Islet precursor cell (in vitro differentiated cells): ENCODE measurements around the gene S1PR1.
A peak's percentile ranks its signal among the peaks of the same experiment; 100 is the strongest.
"Not testable (repeated sequence)": the region's sequence is repeated elsewhere in the genome, so short reads cannot be mapped to it uniquely, and the experiment has no call there.

ENCODE experiments used
- DNase-seq: peaks from one replicate; pipeline ENCODE4 v3.0.0-alpha.2; 2018

S1PR1 gene

GRCh38 chr1:101220906-101221305 lies 15.9 kb upstream of the S1PR1 start:
- DNase-seq: no peak

- DNase-seq: no peak
Measured at GRCh38 chr1:101221945-101222429, 14.8 kb upstream of the S1PR1 start.

GRCh38 chr1:101227837-101228236 lies 9.0 kb upstream of the S1PR1 start:
- DNase-seq: no peak

DNA sequence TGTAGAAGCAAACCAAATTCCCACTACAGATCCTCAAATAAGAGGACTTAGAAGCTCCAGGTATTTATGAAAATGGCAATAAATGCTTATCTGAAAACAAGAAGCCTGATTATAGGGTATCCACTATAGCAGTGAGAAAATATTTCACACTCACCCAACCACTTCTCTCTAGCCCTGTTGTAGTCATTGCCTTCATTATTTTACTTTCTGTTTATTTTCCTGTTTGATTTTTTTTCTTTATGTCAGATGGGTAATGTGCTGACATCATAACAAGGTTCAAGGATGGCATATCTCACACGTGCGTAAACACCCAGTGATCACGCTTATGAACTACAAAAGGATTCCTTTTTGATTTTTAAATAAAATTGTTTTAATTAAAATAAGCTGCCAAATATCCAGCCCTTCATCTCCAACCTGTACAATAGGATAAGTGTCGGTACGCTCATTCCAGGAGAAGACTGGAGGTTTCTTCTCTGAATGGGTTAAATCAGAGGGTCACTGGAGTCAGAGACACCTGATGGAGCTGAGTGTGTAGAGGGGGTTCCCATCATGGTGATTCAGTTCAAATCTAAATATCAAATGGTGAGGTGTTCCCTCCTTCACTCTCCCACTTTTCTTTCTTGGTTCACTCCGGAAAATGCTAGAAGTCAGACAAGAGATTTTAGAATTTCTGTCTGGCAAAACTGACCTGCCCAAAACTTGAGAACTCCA lies 8.2 kb upstream of the S1PR1 start:
- DNase-seq: no peak

- DNase-seq: not testable (repeated sequence)
Measured at GRCh38 chr1:101232182-101232581, 4.6 kb upstream of the S1PR1 start.

DNA sequence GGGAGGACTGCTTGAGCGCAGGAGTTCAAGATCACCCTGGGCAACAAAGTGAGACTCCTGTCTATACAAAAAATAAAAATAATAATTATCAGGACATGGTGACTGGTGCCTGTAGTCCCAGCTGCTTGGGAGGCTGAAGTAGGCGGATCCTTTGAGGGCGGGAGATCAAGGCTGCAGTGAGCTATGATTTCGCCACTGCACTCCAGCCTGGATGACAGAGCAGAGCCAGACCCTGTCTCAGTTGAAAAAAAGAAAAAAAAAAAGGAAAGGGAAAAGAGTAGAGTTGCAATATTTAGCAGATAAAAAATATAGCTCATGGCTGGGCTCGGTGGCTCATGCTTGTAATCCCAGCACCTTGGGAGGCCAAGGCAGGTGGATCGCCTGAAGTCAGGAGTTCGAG lies 3.3 kb upstream of the S1PR1 start:
- no peak for DNase-seq

- no peak for DNase-seq
Measured at GRCh38 chr1:101235216-101235695, 1.6 kb upstream of the S1PR1 start.

DNA sequence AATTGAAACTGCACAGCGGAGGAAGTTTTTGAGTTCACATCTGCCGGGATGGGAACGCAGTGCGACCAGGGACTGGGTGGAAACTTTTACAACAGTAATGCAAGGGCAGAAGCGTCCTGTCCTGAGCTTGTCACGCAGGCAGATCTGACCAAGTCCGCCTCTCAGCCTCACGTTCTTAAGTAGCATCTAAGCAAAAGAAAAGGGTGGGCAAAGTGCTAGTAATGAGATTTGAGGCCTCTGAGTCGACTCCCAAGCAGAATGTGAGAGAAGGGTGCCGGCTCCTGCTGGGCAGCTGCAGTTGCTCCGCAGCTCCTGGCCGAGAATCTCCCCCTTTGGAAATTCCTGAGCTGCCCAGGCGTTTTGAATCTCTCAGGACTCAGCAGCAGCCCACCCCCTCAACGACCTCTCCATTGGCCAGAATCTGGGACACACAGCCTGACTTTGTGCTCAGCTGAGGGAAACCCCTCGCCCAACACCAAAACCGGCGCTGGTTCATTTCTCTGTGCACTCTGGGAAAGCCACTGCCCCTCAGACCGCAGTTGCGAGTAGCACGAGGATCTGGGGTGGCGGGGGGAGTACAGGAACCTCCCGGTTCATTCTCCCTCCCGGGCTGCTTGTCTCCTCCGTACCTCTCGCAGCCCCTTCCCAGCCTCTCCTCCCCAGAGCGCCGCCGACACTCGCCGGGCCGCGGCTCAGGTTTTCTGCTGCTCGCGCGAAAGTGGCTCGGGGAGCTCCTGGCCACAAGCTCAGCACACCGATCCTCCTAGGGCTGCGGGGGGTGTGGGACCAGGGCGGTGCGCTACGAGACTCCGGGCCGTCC lies 913 bp upstream of the S1PR1 start:
- DNase-seq: peak; percentile 81

DNA sequence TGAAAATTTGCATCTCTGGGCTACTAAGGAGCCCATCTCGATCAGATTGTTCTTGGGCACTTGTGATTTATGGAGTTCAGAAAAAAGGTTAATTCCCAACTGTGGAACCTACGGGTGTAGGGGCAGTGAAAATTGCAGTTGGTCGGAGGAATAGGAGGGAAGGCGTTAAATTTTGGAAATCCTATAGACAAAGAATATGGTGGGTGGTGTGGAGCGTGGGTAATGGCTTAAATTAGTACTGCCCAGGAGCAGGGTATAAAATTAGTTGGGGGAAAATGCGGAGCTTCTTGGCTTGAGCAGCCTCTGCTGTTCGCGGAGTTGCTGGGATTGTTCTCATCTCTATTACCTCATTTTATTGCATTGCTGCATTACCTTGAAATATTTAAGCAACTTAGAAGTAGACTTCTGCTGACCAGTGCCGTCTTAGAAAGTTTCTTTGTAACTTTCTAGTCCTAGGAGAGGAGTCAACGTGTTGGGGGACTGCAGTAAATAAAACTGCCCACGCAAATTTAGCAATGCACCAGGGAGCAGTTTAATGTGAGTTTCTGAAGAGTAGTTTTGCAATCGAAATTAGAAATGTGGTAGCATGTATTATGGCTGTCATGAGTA lies 514 bp downstream of the S1PR1 start:
- DNase-seq: no peak

DNA sequence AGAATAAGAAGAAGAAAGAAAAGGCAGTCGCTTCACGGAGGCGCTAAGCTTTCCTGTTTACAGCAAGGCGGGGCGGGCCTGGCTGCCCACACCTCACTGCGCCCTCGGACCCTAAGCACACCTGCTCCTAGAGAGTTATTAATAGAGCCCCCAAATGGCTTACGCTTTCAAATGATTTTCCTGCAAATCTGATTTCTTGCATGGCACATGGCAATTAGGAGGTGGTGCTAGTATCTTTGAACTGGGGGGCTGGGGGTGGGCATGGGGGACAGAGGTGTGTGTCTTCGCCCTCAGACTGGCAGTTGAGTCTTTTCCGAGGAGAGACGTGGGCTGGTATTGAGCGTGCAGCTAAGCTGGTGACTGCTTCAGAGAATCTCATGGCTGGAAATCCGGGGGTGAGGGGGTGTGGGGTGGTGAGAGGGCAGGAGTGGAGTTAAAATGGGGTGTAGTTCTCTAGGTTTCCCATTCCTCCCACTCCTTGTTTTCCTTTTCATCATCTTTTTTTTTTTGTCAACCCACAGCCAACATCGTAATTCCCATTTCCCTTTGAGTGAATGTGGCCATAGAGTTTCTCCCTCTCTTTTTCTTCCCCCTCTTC lies 1.3 kb downstream of the S1PR1 start:
- DNase-seq: no peak

- peak; percentile 93 for DNase-seq
Measured at GRCh38 chr1:101238681-101239094, 1.9 kb downstream of the S1PR1 start.

DNA sequence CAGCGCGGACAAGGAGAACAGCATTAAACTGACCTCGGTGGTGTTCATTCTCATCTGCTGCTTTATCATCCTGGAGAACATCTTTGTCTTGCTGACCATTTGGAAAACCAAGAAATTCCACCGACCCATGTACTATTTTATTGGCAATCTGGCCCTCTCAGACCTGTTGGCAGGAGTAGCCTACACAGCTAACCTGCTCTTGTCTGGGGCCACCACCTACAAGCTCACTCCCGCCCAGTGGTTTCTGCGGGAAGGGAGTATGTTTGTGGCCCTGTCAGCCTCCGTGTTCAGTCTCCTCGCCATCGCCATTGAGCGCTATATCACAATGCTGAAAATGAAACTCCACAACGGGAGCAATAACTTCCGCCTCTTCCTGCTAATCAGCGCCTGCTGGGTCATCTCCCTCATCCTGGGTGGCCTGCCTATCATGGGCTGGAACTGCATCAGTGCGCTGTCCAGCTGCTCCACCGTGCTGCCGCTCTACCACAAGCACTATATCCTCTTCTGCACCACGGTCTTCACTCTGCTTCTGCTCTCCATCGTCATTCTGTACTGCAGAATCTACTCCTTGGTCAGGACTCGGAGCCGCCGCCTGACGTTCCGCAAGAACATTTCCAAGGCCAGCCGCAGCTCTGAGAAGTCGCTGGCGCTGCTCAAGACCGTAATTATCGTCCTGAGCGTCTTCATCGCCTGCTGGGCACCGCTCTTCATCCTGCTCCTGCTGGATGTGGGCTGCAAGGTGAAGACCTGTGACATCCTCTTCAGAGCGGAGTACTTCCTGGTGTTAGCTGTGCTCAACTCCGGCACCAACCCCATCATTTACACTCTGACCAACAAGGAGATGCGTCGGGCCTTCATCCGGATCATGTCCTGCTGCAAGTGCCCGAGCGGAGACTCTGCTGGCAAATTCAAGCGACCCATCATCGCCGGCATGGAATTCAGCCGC lies 2.5 kb downstream of the S1PR1 start:
- no peak for DNase-seq

DNA sequence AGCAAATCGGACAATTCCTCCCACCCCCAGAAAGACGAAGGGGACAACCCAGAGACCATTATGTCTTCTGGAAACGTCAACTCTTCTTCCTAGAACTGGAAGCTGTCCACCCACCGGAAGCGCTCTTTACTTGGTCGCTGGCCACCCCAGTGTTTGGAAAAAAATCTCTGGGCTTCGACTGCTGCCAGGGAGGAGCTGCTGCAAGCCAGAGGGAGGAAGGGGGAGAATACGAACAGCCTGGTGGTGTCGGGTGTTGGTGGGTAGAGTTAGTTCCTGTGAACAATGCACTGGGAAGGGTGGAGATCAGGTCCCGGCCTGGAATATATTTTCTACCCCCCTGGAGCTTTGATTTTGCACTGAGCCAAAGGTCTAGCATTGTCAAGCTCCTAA lies 3.2 kb downstream of the S1PR1 start:
- DNase-seq: no peak

DNA sequence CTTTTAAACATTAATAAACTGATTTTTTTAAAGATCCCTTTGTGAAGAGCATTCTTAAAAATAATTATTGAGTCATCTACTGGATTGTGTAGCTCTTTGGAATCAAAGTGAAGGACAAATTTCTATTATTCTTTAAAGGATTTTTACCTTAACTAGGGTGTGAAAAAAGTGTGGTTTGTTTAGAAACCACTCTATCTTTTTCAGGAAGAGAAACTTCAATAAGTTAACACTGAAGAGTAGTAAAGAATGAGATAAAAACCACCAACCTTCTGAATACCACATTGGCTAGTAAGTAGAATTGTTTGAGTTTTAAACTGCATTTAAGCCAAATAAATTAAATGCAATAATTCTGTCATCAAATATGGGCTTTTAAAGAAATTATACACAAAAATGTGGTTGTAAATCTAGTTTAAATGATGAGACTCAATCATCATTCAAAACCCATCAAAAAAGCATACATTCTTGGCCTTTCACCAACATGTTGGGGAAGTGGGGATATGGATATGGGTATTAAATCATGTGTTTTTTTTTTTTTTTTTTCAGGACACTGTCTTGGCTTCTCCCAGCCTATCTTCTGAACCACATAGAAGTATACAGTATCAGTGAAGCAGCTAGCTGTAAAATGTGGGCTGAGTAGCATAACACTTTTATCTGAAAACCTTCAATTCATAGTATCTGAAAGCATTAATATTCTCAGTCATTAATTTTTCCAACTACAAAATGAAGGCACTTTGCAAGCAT lies 4.8 kb downstream of the S1PR1 start:
- no peak for DNase-seq

DNA sequence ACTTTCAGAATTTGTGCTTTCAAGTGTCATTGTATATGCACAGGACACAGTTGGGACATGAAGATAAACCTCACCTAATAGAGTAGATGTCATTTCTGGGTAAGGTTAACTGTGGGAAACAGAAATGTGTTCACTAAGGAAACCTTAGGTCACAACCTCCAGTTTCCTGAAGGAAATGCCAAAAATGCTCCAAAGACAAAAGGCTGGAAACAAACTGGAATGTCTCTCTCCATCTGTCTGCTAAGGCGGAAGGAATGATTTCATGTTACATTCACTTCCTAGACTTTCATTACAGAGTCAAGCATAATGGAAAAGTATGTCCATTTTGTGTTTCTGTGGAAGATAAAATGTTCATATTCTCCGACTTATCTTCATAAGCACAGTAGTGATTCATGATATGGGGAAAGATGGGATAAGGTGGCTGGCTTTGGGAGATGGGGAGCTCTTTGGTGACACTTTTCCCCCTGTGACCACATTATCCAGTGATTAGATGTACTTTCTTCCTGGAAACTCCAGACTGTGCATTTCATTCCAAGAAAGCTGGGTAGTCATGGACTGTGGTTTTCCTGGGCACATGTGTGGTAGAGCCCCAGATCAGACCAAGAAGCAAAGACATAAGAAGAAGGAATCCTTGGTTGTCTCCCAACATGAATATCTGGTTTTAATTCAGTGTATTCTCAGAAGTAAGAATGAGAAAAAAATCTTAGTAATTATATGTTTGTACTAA lies 5.7 kb downstream of the S1PR1 start:
- no peak for DNase-seq

DNA sequence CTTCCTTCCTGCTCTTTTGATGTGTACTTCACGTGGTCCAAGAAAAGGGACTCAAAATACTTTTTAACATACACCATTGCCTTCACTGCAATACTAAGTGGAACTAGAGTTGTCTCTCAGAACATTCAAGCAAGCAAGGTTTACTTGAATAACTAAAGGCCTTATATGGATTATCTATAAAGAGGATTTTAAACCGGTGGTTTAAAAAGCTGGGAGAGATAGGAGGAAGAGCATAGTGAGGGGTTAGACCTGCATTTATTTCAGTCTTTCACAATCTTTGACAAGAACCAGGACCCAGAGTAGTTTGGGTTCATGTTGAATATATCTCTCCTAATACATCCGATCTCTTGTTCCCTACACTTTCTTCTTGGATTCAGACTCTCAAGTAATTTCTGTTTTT lies 6.9 kb downstream of the S1PR1 start:
- no peak for DNase-seq

- DNase-seq: no peak
Measured at GRCh38 chr1:101244842-101245241, 8.0 kb downstream of the S1PR1 start.

DNA sequence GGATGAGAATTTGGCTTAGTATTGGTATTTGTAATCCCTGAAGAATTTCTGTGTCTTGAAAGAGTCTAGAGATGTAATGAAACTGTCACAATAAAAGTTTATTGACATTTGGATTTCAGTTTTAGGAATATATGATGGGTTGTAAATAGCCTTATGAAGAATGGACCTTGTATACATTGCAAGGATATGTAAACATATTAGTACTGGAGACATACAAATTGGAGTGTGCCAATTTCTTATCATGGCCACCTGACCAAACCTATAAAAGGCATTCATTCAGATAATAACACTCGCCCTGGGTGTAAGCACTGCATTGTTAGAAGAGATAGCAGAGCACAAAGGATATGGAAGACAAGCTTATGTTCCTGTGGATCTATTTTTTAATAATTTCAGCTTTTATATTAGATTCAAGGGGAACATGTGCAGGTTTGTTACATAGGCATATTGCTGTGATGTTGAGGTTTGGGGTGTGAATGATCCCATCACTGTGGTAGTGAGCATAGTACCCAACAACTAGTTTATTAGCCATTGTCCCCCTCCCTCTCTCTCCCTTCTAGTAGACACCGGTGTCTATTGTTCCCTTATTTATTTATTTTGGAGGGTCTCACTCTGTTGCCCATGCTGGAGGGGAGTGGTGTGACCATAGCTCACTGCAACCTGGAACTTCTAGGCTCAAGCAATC lies 8.6 kb downstream of the S1PR1 start:
- no peak for DNase-seq

DNA sequence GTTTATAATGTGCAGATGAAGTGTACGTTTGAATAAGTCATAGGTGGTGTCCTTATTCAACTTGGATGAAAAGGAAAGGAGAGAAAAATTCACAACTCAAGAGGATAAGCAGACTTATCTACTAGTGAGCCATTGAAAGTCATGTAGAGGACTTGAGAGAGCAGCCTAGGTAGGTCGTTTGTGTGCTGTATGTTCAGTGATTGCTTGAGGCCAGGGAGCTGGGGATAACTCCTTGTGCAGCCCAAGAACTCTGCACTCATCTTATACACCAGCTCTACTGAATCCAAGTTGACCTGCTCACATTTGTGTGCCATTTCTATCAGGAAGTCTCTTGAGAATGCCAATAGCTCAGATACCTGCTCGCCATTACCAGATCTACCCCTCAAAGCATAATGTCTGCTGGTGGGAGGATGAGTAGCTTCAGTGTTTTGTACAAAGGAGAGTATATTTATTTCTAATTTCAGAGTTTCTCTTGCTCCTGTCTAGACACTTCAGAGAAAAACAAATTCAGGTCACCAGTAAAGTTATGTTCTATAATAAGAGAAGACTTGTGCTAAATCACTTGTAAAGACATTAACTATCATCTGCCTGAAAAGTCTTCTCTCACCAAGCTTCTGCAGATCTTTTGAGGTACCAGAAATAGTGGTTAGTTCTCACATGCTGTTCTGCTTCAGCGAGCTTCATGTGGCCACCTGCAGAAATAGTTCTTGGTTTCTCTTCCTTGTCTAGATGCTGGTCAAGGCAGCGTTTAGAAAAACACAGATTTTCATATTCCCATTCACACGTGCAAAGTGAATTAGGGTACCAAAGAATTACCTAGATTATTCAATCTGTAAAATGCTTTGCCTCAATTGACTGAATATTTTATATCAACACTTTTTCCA lies 10.8 kb downstream of the S1PR1 start:
- DNase-seq: no peak
